Stimulated activated CD8-positive, alpha-beta memory T cell treated with anti-CD3 and anti-CD28 coated beads, Interleukin-7, amount 100 ng/mL, for 4 hours (primary cell): Measurements from ENCODE around the gene CLIC5.
"Not testable (repeated sequence)": the region's sequence is repeated elsewhere in the genome, so short reads cannot be mapped to it uniquely, and the experiment has no call there.

Experiments
- DNase-seq, 2 donors: peaks; one replicate each; pipeline ENCODE4 v3.0.0-alpha.2; 2020; ENCODE audit warnings: low read depth in 2 of 2

The CLIC5 gene

GRCh38 chr6:45927421-45928320, 88.0 kb downstream of the CLIC5 start:
- no peak for DNase-seq

DNA sequence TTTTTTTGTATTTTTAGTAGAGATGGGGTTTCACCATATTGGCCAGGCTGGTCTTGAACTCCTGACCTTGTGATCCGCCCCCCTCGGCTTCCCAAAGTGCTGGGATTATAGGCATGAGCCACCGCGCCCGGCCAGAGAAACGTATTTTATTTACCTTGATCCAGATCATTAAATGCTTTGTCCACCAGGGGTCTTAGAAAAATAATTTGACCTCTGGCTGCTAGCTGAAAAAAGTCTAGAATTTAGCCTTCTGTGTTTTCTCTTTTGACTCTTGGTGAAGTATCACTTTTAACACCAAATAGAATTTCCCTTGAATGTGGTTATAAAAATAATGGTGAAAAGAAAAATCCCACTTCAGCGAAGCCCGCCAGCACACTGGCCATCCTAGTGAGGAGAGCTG, 89.2 kb downstream of the CLIC5 start:
- not testable (repeated sequence) for DNase-seq

GRCh38 chr6:45924763-45925342, 90.8 kb downstream of the CLIC5 start:
- no peak for DNase-seq

- DNase-seq, result no peak
Measured at GRCh38 chr6:45923831-45924391, 91.7 kb downstream of the CLIC5 start.

- peak; percentile 18 to 28 for DNase-seq
Measured at GRCh38 chr6:45922728-45923351, 92.8 kb downstream of the CLIC5 start.

DNA sequence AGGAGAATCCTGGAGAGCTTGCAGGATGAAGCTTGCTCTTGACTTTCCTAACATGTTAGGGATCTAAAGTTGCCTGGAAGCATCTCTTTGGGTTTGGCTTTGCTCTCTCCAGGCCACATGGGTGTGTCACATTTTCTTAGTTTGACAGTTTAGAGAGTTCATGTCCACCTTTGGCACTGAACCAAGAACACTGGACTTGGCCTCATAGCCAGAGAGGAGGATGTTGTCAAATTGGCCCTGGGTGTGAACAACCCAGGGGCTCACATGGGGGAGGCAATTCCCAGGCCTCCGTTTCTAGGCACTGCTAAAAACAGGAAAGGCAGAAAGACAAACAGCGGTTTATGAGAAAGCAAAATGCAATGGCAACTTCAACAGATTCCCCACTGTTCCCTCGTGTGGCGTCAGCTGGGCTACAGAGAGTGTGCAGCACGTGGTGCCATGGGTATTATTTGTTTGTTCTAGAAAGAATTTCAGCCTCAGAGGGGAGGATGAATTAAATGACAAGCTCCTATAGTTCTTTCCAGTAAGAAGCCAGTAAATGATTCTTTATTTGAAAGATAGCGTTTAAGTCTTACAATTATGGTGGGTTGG, 93.9 kb downstream of the CLIC5 start:
- no peak for DNase-seq

DNA sequence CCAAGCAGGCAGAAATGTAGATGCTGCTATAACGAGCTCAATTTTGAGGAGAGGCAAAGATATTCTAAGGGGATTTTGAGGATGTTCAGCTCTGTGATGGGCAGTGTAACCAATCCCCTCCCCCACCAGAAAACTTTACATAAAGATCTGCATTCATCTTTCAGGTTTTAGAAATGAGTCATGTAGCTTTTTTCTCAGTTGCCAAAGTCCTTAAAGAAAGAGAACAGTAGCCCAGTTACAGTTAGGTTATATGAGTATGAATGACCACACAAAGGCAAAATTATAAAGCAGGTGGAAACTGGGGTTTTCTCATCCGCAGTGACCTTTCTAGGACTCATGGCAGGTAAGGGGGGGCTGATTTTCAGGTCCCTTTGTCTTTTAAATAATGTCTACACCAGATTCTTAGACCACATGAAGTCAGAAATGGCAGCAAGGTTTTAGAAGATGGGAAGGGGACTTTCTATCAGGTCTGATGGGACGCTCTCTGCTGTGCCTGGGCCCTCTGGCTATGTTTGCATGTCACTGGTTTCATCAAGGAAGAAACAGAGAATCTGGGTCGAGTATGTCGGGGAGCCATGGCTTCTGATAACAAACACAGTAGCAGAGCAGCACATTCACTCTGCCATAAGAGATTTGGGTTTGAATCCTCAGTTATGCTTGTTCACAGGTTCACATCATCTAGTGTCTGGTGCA, 94.7 kb downstream of the CLIC5 start:
- no peak for DNase-seq

DNA sequence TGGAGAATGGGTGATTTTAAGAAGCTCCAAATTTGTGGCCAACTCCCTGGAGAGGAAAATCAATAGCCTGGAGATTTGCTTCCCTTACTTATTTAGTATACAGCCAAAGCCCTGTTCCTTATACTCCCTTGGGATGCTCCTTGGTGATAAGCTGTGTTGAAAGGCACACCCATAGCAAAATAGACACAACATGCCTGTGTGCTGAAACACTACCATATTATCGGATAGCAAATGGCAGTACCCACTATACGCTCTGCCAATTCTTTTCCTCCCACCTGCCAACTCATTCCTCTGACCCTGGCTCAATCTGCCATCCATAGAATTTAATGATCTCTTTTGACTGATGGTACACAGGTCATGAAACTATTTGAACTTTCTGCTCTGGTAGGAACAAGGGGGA, 98.2 kb downstream of the CLIC5 start:
- DNase-seq, result no peak

GRCh38 chr6:45916692-45917091, 99.0 kb downstream of the CLIC5 start:
- DNase-seq, result no peak

GRCh38 chr6:45915780-45916468, 99.7 kb downstream of the CLIC5 start:
- DNase-seq, result no peak

DNA sequence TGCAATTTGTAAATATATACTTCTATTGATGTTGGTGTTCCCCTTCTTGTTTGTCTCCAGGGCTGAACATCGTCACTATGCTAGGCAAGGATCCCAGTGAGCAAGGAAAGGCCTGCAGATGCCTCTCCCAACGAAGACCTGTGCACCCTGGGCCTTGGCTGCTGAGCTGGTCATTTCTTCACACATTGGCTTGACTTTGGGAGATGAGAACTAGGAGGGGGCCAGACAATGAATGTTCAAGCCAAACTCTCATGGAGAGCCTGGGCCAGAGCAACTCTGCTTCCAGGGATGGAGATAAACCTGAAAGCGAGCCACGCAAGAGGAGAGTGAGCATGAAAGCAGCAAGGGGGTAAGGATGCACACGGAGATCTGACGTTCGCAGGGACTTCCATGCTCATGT, 104.0 kb downstream of the CLIC5 start:
- no peak for DNase-seq

GRCh38 chr6:45903959-45904358, 111.7 kb downstream of the CLIC5 start:
- DNase-seq, result no peak

DNA sequence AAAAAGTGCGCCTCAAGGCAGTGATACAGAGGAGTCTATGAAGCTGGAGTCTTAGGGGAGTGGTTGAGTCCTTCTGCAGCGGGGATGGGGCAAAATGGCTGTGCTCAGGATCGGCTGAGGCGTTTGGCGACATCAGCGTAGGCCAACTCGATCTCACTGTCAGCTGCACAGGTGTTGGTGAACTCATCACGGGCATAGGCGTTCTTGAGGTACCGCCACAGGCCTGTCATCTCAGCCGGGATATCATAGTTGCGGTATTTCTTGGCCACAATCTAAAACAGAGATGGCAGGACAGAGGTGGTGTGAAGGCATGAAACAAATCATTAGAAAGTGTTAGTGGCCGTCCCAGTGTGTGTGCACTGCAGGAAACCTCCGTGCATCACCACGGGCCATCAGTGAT, 112.7 kb downstream of the CLIC5 start:
- no peak for DNase-seq

DNA sequence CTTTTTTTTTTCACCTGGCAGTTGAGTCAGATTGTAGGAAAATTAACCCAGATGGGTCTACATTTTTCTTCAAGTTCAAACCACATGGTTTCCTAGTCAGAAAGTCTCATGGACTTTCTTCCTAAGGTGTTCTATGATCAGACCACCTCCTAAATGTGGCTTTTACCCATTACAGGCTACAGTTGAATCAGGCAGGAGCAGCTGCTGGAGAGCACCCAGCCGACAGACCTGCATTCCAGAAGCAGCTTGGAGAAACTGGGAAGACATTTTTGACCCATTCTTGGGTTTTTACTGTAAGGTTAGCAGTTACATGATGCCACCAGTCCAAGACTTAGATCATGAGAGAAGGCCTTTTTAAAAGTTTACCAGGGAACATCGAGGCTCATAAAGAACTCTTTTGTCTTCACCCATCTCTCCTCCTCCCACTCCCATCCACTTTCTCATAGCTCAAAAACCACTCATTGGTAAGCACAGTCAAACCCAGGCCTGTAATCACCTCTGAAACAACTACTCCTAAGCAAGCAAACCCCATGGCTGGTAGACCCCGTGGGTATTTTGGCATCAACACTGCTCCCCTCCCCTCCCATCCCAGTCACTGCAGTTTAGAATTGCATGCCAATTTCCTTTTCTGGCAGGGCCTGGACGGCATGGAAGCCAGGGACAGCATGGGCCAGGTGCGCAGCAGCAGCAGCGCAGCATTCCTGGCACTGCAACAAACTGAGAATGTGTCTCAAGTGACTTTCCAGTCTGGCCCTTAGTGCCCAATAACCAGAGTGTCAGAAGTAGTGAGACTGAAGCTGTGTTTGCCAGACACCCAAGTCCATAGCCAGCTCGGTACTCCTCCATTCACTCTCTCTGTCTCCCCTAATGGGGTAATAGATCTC, 113.7 kb downstream of the CLIC5 start:
- no peak for DNase-seq

DNA sequence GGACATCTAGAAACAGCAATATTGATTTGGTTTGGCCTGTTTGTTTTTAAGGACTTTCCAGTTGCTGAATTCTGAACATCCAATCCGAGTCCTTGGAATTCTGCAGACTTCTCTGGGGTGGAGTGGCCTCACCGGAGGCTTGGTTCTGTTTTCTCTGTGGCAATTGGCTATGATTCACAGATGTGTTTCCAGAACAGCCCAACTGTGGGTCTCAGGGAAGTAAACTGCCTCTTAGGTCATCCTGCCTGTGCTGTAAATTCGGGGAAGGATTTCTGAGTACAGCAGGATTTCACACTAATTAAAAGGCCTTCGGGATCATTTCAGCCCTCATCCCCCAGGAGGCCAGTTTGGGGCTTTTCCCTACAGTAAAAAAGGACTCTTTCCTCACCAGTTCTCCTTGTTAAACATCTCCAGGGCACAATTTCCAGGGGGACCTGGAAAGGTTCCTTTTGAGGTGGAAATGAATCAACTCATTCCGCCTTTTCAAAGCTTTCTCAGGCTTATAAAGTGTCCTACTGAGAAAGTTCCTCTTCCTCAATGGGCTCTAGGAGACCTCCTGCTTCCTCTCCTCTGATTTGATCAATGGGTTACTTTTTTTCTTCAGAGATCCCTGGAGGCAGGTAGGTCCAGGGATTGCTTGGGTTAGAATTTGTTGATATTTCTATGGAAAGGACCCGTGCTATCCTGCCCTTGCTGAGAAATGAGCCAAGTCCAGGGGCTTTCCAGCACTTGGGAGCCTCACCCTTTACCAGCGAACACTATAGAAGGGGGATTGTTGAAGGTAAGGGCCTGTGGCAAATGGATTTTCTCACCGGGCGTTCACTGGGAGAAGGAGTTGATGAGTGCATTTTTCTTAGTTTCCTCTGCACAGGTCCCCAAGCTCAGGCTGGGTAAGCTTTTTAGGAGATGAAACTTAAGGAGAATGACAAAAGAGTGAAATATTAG, 114.6 kb downstream of the CLIC5 start:
- DNase-seq, result no peak

GRCh38 chr6:45899683-45899946, 116.0 kb downstream of the CLIC5 start:
- DNase-seq, result no peak

DNA sequence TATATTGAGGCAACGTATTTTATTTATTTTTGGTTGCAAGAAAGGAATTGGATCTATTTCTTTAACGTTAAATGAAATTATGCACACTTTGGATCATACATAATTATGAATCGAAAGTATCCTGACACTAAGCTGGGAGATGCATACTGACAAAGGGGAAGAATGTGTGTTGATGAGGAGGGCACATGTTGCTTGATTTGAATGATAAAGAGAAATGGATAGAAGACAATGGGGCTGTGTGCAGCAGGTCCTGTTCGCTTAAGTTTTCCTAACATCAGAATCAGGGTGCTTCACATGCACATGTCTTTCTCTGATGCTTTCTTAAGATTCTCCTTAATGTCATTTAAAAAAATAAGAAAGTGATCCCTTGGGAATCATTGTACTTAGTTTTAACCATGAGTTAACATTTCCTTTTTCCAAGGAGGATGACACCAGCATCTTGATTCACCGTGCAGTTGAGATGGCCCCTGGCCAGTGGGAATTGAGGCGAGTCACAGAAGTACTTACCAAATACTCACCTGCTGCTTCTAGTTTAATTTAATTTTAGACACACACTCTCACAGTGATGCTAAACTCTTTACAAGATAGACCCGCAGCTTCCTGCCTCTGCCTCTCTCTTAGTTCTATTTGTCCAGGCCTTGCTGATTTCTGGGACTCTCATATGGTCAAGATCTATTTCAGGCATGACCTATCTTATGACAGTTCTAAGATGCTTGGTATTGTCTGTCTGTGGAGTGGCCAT, 116.5 kb downstream of the CLIC5 start:
- DNase-seq, result no peak

DNA sequence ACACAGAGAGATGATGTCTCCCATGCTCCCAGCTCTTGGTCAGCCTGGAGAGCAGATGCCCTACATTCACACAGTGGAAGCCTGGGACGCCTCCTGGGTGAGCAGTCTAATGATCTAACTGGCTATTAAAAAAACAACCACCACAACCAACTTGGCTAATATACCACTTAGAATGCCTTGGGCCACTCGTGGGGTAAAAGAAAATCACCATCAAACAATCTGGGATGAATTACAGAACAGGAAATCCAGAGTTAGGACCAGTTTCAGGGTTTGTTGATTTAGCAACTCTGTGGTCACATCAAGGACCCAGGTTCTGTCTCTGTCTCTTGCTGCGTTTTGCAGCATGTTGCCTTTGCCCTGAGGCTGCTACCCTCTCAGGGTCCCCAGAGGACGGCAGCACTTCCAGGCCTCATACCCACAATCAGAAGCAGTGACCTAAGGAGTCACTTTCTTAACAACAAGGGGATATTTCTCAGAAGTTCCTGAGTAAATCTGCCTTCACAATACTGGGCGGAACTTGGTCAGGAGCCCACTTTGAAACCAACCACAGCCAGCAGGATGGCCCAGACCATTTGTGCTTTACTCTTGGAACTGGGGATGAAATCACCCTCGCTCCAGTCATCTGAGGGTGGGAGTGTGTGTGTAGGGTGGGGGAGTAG, 118.7 kb downstream of the CLIC5 start:
- DNase-seq, result no peak
